GM12878 (cell line): ENCODE measurements around the gene LMTK2. TPM values are rescaled to one million over a fixed set of nuclear protein-coding genes. Genes with fewer than 3 reads are reported as not detected.

Experiments
- ATAC-seq: fragments of 200-7000 bp; cut with Tn5 transposase; 3 replicates; pipeline ENCODE4 v1.9.1; 2020; ENCODE audit warnings: mild to moderate bottlenecking, moderate library complexity
- BruUV-seq: library from RNA; stranded (reverse); fragments of 400-500 nt; replicated peaks from 2 replicates; lab custom pipeline; 2021; lab: Mats Ljungman, UMichigan
- CTCF ChIA-PET: fragments of 300-600 bp; sonication (Branson Sonifier 250); formaldehyde crosslinking; extraction: SDS; loops from one replicate; lab custom pipeline; 2021; ENCODE audit warnings: inconsistent platforms; lab: Yijun Ruan, JAX
- POLR2A ChIA-PET: fragments of 350-600 bp; formaldehyde crosslinking; extraction: SDS; loops from one replicate; lab custom pipeline; 2021; ENCODE audit warnings: inconsistent platforms; lab: Charles Lee
- RAD21 ChIA-PET: fragments of 300-600 bp; sonication (Branson Sonifier 250); formaldehyde crosslinking; loops from one replicate; lab custom pipeline; 2023; ENCODE audit warnings: antibody characterized with exemption; ENCODE audit not compliant: unreplicated experiment; lab: Charles Lee
- SMC1A ChIA-PET: fragments of 300-600 bp; sonication (Branson Sonifier 250); formaldehyde crosslinking; loops from one replicate; lab custom pipeline; 2023; ENCODE audit not compliant: unreplicated experiment, uncharacterized antibody; lab: Charles Lee
- DNase-seq: peaks from one replicate; pipeline ENCODE4 v3.0.0-alpha.2; 2011; ENCODE audit warnings: low read depth, low spot score
- FAIRE-seq: peaks from 3 replicates; lab custom pipeline; 2011; peaks lifted over from hg19 to GRCh38; lab: Jason Lieb, UNC
- H2AFZ ChIP-seq: 2 replicates; pipeline ENCODE4 v1.6.0; 2011; ENCODE audit warnings: low read depth, low read length, control low read depth; ENCODE audit not compliant: control insufficient read depth
- H3K27ac ChIP-seq: 2 replicates; pipeline ENCODE4 v1.5.1; 2011; ENCODE audit warnings: control low read depth; ENCODE audit not compliant: control insufficient read depth, insufficient read depth
- H3K27me3 ChIP-seq, 2 experiments: replicated peaks in 1 of 2; 2 replicates each; pipeline versions ENCODE4 v1.6.0 to v1.6.1; 2011; ENCODE audit warnings: low read length in 1 of 2; ENCODE audit not compliant: control insufficient read depth in 2 of 2, insufficient read depth in 2 of 2
- H3K36me3 ChIP-seq, 2 experiments: 2 replicates each; pipeline ENCODE4 v1.5.1; 2011; ENCODE audit warnings: low read length in 1 of 2; ENCODE audit not compliant: control insufficient read depth in 2 of 2, insufficient read depth in 2 of 2
- H3K4me1 ChIP-seq: 2 replicates; pipeline ENCODE4 v1.6.1; 2011; ENCODE audit warnings: mild to moderate bottlenecking, low read length, moderate library complexity, mixed read lengths; ENCODE audit not compliant: control insufficient read depth, insufficient read depth
- H3K4me2 ChIP-seq: 2 replicates; pipeline ENCODE4 v1.6.0; 2011; ENCODE audit warnings: control low read depth; ENCODE audit not compliant: control insufficient read depth, insufficient read depth
- H3K4me3 ChIP-seq: fragments of 200-600 bp; sonication (generic); 2 replicates; pipeline ENCODE4 v1.5.1; 2016
- H3K79me2 ChIP-seq: 2 replicates; pipeline ENCODE4 v1.6.0; 2011; ENCODE audit warnings: low read length; ENCODE audit not compliant: control insufficient read depth, insufficient read depth
- H3K9ac ChIP-seq: 2 replicates; pipeline ENCODE4 v1.8.0; 2011; ENCODE audit warnings: low read length, control low read depth, mixed read lengths; ENCODE audit not compliant: control insufficient read depth, insufficient read depth
- H3K9me3 ChIP-seq: replicated peaks from 3 replicates; pipeline ENCODE4 v1.5.1; 2011; ENCODE audit warnings: mild to moderate bottlenecking, low read length; ENCODE audit not compliant: control insufficient read depth, insufficient read depth
- H4K20me1 ChIP-seq: 2 replicates; pipeline ENCODE4 v1.6.0; 2011; ENCODE audit not compliant: control insufficient read depth, insufficient read depth
- DPF2 ChIP-seq: fragments of 450-650 bp; IDR thresholded peaks from 2 replicates; pipeline ENCODE4 v1.6.1; 2017; ENCODE audit warnings: mild to moderate bottlenecking
- EP300 ChIP-seq, 2 experiments: fragments of 150-350 bp in 1 of 2; IDR thresholded peaks; 2 replicates each; pipeline ENCODE4 v1.6.1; 2011 to 2012; ENCODE audit warnings: low read depth in 2 of 2, low read length in 2 of 2, borderline replicate concordance in 1 of 2, improper control_type of control experiment in 1 of 2, inconsistent platforms in 1 of 2; ENCODE audit not compliant: control insufficient read depth in 1 of 2
- ESRRA ChIP-seq: IDR thresholded peaks from 2 replicates; pipeline ENCODE4 v1.6.1; 2012; ENCODE audit warnings: mild to moderate bottlenecking, low read length, improper control_type of control experiment
- ETV6 ChIP-seq, 2 experiments: fragments of 450-650 bp in 1 of 2; IDR thresholded peaks in 1 of 2; conservative IDR thresholded peaks in 1 of 2; 2 replicates each; pipeline ENCODE4 v1.6.1; 2014; ENCODE audit warnings: antibody characterized with exemption in 1 of 2, borderline replicate concordance in 1 of 2, low read depth in 1 of 2, mild to moderate bottlenecking in 1 of 2, moderate library complexity in 1 of 2
- HDGF ChIP-seq: fragments of 450-650 bp; IDR thresholded peaks from 2 replicates; pipeline ENCODE4 v1.6.1; 2016; ENCODE audit warnings: antibody characterized with exemption
- MYC ChIP-seq: IDR thresholded peaks from 2 replicates; pipeline ENCODE4 v1.6.1; 2011; ENCODE audit warnings: mild to moderate bottlenecking, low read length, moderate library complexity, inconsistent platforms; ENCODE audit not compliant: insufficient read depth, insufficient replicate concordance, insufficient read length, severe bottlenecking
- WRNIP1 ChIP-seq: IDR thresholded peaks from 2 replicates; pipeline ENCODE4 v1.6.1; 2011; ENCODE audit warnings: low read depth, low read length, improper control_type of control experiment, borderline replicate concordance
- YY1 ChIP-seq: IDR thresholded peaks from 2 replicates; pipeline ENCODE4 v1.6.1; 2011; ENCODE audit warnings: low read depth, mild to moderate bottlenecking, low read length
- ZNF274 ChIP-seq: IDR thresholded peaks from one replicate; pipeline ENCODE4 v1.8.0; 2011; ENCODE audit not compliant: insufficient read length, insufficient read depth
- ZZZ3 ChIP-seq: IDR thresholded peaks from 2 replicates; pipeline ENCODE4 v1.6.1; 2011; ENCODE audit warnings: low read depth; ENCODE audit not compliant: control insufficient read depth, insufficient read length
- WGBS: methylation state at CpG from one replicate; pipeline ENCODE4 v1.1.6; 2016; ENCODE audit warnings: low lambda C conversion rate; ENCODE audit not compliant: insufficient replicate concordance, insufficient coverage; ENCODE audit errors: missing lambda C conversion rate; 5-methylcytosine and 5-hydroxymethylcytosine counted together
- in situ Hi-C: fragments of 300-500 bp; cut with MboI; formaldehyde crosslinking; loops from 9 replicates; pipeline ENCODE4 v1.14.3; 2018; ENCODE audit warnings: mixed read lengths
- intact Hi-C: fragments of 100-400 bp; cut with micrococcal nuclease; formaldehyde crosslinking; loops from one replicate; pipeline ENCODE4 v1.14.2; 2022; ENCODE audit not compliant: unreplicated experiment
- polyA plus RNA-seq, 11 experiments: library from polyadenylated mRNA; depleted of rRNA in 4 of 11; unstranded in 6 of 11; stranded (reverse) in 5 of 11; fragments of >200 nt; fragmentation: Nextera tagmentation in 4 of 11; fragmentation: Illumina TruSeq in 1 of 11; extraction: Ambion mirVana in 4 of 11; extraction: Trizol in 1 of 11; gene quantifications; 1 replicate in 1 of 11; 2 replicates in 10 of 11; pipeline versions ENCODE4 v1.2.1 to v1.2.3, GENCODE V29; 2011 to 2016; ENCODE audit warnings: inconsistent platforms in 2 of 11, missing spikeins in 2 of 11, low read depth in 1 of 11
- total RNA-seq, 4 experiments: library from RNA; depleted of rRNA in 3 of 4; stranded (reverse); fragments of >200 nt in 3 of 4; fragmentation: Illumina TruSeq in 1 of 4; extraction: Trizol in 1 of 4; gene quantifications; 2 replicates each; pipeline versions ENCODE4 v1.2.1 to v1.2.3, GENCODE V29; 2013 to 2021
- TF ChIP-seq, protein P1 (sequence below): fragments of 450-650 bp; formaldehyde crosslinking; IDR thresholded peaks from 2 replicates; pipeline ENCODE4 v1.4.0; 2020; ENCODE audit warnings: mild to moderate bottlenecking, moderate library complexity
- TF ChIP-seq, protein P2 (sequence below): IDR thresholded peaks from 2 replicates; pipeline ENCODE4 v1.6.1; 2011; ENCODE audit warnings: low read depth, mild to moderate bottlenecking, low read length, moderate library complexity, borderline replicate concordance; ENCODE audit errors: extremely low read depth

The LMTK2 gene
- total and polyA plus RNA-seq, 10 of the 15 experiments (the other 5 are each of a cell fraction or from before 2014, with no cell fraction given): 0.68 to 8.7 (median 4.6) TPM

DNA sequence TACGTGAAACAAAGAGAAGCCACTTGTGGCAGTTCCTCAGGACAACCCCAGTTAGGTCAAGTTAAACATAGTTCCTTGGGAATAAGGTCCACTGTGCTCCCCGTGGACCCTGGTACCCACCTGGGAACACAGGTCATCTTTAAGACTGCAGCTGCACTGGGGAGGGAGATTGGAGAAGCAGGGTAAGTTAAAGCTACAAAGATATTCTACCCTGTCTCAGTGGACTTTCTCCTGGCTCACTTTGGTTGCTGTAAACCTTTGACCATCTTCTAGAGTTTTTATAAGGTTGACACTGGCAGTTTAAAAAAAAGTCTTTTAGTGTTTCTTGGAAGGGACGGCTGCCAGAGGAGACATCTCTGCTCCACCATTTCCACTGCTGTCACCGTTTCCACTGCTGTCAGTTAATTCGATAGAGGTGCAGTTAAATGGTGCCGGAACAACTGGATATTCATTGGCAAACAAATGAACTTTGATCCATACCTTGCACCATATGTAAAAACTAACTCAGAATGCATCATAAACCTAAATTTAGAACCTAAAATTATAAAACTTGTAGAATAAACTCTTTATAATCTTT lies 42.5 kb downstream of the LMTK2 start (continued):
- TF ChIP-seq, protein P1, sequence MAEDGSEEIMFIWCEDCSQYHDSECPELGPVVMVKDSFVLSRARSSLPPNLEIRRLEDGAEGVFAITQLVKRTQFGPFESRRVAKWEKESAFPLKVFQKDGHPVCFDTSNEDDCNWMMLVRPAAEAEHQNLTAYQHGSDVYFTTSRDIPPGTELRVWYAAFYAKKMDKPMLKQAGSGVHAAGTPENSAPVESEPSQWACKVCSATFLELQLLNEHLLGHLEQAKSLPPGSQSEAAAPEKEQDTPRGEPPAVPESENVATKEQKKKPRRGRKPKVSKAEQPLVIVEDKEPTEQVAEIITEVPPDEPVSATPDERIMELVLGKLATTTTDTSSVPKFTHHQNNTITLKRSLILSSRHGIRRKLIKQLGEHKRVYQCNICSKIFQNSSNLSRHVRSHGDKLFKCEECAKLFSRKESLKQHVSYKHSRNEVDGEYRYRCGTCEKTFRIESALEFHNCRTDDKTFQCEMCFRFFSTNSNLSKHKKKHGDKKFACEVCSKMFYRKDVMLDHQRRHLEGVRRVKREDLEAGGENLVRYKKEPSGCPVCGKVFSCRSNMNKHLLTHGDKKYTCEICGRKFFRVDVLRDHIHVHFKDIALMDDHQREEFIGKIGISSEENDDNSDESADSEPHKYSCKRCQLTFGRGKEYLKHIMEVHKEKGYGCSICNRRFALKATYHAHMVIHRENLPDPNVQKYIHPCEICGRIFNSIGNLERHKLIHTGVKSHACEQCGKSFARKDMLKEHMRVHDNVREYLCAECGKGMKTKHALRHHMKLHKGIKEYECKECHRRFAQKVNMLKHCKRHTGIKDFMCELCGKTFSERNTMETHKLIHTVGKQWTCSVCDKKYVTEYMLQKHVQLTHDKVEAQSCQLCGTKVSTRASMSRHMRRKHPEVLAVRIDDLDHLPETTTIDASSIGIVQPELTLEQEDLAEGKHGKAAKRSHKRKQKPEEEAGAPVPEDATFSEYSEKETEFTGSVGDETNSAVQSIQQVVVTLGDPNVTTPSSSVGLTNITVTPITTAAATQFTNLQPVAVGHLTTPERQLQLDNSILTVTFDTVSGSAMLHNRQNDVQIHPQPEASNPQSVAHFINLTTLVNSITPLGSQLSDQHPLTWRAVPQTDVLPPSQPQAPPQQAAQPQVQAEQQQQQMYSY: no peak
- TF ChIP-seq ZNF274 (no peak), YY1 (no peak), EP300 (IDR thresholded peaks at IDR 0.05; ENCODE audit: borderline replicate concordance in 1 of 2, control insufficient read depth in 1 of 2, low read depth in 2 of 2, low read length in 2 of 2) (no peak), DPF2 (no peak)
- TF ChIP-seq, protein P2, sequence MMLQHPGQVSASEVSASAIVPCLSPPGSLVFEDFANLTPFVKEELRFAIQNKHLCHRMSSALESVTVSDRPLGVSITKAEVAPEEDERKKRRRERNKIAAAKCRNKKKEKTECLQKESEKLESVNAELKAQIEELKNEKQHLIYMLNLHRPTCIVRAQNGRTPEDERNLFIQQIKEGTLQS: no peak
- TF ChIP-seq, all 136 proteins: peak for 0

DNA sequence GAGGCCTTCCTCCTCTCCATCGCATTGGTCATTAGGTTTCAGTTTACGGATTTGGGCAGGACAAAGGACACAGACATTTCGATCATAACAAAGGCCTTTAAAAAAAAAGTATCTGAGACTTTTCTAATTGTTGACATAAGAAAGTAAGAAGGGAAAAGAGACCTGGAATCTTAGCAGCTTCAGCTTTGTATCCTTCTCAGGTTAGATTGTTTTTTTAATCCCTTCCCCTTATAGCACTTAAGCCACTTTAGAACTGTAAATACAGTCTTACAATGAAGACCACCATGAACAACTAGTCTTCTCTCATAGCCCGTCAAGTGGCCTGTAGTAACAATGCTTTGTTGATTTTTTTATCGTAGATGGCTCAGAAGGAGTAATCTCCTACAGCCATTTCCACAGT lies 45.2 kb downstream of the LMTK2 start:
- ATAC-seq: no peak
- no peak overlapping the region for H3K4me2 ChIP-seq
- H3K9ac ChIP-seq: no peak overlapping the region
- WGBS: 99% methylated on average over 5 of the region's 5 CpGs
- intact Hi-C loops: no loop called here
- ChIA-PET CTCF (no interaction called here), RAD21 (no interaction called here), SMC1A (no interaction called here), POLR2A (no interaction called here)
- no peaks in the 10 kb centered on the region for H3K9me3 ChIP-seq
- H3K4me1 ChIP-seq: no peaks in the 10 kb centered on the region
- H3K4me3 ChIP-seq: no peak overlapping the region
- no TSS peak for BruUV-seq
- peaks cover 1 to 5% of the 10 kb centered on the region in 2 experiments; a peak in 2 of 4 replicates for H3K36me3 ChIP-seq
- in situ Hi-C loops: no loop called here
- TF ChIP-seq ZZZ3 (no peak), ETV6 (conservative IDR thresholded peaks at IDR 0.05 in 1 of 2, IDR thresholded peaks at IDR 0.05 in 1 of 2; ENCODE audit: borderline replicate concordance in 1 of 2, low read depth in 1 of 2) (no peak), ESRRA (no peak), MYC (no peak), HDGF (no peak), WRNIP1 (no peak)
- H3K27me3 ChIP-seq: no peaks in the 10 kb centered on the region
- no peak overlapping the region for H3K27ac ChIP-seq
- no peak for DNase-seq
- H2AFZ ChIP-seq: no peak overlapping the region
- FAIRE-seq: no peak
- no peaks in the 10 kb centered on the region for H3K79me2 ChIP-seq
- no peaks in the 10 kb centered on the region for H4K20me1 ChIP-seq
